ENCODE results near the gene MAMLD1.

The MAMLD1 gene

GRCh38 chrX:150405576-150405975 is 42.5 kb downstream of the MAMLD1 start:
- no peak for DNase-seq (ENCODE audit: low read depth)

DNA sequence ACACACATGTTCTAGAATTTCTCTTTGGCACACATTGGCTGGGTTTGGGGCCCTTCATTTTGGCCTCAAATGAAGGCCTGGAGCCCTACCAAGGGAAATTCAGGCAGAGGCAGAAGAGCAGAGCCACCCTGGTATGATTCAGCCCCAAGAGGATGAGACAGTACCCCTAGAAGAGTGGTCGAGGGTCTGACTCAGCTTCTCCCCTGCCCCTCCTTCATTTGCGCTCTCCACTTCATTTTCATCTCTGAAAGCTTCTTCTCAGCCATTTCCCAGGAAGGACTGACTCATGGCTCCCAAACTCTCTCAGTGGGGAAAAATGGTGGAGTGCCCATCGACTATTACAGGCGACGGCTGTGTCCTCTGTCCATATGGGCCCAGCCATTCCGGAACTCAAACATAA is 43.5 kb downstream of the MAMLD1 start:
- no peak for DNase-seq (ENCODE audit: low read depth)

DNA sequence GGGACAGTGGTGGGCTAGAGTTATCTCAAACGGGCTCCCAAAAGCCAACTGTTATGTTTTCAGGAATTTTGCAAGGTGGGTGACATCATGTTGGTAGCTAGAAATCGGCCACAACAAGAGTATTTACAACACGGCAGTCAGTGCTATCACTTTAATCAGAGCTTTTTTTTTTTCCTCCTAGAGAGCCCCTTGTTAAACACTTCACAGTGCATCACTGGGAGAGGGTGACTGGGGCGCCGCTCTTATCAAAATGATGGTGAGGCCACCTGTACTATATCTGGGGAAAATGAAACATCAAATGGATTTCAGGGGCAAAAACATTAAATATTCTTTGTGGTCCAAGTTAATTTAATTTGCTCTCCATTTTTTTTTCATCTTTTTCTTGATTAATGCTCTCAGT is 44.9 kb downstream of the MAMLD1 start:
- no peak for DNase-seq (ENCODE audit: low read depth)

GRCh38 chrX:150408561-150408960 is 45.4 kb downstream of the MAMLD1 start:
- no peak for DNase-seq (ENCODE audit: low read depth)

GRCh38 chrX:150409486-150409885 is 46.4 kb downstream of the MAMLD1 start:
- no peak for DNase-seq (ENCODE audit: low read depth)

GRCh38 chrX:150409964-150410363 is 46.8 kb downstream of the MAMLD1 start:
- DNase-seq (ENCODE audit: low read depth), result no peak

DNA sequence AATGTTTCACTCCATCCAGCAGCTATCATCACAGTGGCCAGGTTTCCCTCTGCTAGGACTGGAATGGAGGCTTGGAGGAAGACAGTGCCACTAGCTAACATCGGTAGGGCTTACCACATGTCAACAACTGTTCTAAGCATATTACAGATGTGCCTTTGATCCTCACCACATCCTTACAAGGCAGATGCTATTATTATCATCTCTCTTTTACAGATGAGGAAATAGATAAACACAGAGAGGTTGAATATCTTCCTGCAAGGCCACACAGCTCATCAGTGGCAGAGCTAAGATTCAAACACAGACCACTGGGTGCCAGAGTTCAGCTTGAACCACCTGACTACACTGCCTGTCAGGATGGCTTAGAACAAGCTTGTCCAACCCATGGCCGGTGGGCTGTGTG is 47.4 kb downstream of the MAMLD1 start:
- no peak for DNase-seq (ENCODE audit: low read depth)

- no peak for DNase-seq (ENCODE audit: low read depth)
Observed at GRCh38 chrX:150411656-150412055, 48.5 kb downstream of the MAMLD1 start.

- DNase-seq (ENCODE audit: low read depth), result no peak
Observed at GRCh38 chrX:150414228-150414627, 51.1 kb downstream of the MAMLD1 start.

GRCh38 chrX:150416469-150416868 is 53.4 kb downstream of the MAMLD1 start:
- no peak for DNase-seq (ENCODE audit: low read depth)

DNA sequence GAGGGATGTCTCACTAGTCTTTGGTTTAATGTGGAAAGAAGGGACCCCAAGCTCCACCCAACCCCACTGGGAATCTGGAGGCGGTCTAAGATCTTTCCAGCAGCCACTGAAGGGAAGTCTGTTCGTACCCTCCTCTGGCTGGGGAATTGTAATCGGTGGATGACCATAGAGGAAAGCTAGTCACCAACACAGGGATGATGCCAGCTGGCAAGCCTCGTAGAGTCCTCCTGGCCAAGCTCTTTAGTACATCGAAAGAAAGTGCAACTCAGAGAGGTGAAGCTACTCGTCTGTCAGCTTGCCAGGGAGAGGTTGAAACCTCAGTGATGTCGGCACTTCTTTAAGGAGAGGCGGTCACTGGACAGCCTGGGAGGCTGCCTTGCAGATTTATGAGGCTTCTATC is 58.7 kb downstream of the MAMLD1 start:
- DNase-seq (ENCODE audit: low read depth), result no peak

GRCh38 chrX:150429594-150429993 is 66.5 kb downstream of the MAMLD1 start:
- DNase-seq (ENCODE audit: low read depth), result no peak

- DNase-seq (ENCODE audit: low read depth), result no peak
Observed at GRCh38 chrX:150436195-150436594, 73.1 kb downstream of the MAMLD1 start.

- DNase-seq (ENCODE audit: low read depth), result no peak
Observed at GRCh38 chrX:150438165-150438564, 75.0 kb downstream of the MAMLD1 start.

DNA sequence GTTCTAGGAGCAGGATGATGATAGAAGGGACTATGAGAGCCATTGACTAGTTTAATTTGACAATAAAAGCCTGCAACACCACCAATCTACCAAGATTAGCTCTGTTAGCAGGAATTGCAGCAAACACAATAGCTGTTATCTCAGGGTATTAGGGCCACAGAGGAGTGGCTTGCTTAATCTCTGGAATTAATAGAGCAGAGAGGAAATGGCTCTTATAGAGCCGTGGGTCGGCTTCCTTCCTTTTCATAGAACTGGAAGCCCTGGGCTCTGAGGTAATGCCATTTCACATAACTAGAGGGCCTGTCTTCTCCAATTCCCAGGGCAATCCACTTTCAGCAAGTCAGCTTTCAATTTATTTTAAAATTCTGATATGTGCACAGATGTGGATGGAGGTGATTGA is 83.0 kb downstream of the MAMLD1 start:
- DNase-seq (ENCODE audit: low read depth), result no peak

DNA sequence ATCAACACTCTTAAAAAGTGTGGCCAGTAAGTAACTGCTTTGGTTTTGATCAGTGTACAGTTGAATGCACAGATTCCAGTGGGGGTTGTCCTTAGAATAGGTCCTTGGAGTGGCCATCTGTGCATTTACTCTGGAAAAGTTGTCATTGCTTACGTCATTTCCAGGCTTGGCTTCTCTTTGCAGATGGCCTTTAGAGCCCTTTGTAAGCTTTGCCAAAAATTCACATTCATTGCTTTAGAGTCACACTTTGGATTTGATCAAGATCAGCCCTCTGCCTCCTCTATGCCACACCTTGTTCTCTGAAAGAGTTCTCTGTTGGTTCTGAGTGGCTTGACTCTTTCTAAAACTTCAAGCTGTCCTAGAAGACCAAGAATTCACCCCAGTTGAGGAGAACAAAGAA is 83.9 kb downstream of the MAMLD1 start:
- no peak for DNase-seq (ENCODE audit: low read depth)

- DNase-seq (ENCODE audit: low read depth), result no peak
Observed at GRCh38 chrX:150449313-150449712, 86.2 kb downstream of the MAMLD1 start.

DNA sequence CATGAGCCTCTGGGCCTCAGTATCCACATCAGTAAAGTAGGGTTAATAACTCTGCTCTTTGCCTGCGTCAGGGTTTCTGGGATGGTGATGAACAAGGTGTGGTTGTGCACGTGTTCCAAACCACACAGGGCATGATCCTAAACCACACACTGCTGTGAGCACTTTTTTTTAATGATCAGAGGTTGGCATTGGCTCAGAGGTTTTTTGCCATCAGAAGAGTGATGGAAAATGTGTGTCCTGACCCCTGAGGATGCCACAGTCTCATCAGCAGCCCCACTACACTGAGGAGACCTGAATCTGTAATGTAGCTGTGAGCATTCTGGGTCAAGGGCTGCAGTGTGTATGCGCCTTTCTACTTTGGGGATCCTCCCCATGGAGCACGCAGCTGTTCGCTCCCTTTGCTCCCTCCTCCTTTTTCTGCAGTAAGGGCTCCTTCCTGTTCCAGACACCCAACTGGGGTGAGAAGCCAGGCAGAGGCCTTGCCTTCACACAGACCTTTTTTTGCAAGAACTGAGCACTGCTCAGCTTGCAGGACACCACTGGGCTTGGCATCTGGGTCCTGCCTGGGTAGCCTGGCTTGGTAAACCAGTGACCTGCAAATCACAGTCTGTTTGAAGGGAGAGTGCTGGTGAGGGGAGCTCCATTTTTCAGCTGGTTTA is 87.5 kb downstream of the MAMLD1 start:
- no peak for DNase-seq (ENCODE audit: low read depth)

DNA sequence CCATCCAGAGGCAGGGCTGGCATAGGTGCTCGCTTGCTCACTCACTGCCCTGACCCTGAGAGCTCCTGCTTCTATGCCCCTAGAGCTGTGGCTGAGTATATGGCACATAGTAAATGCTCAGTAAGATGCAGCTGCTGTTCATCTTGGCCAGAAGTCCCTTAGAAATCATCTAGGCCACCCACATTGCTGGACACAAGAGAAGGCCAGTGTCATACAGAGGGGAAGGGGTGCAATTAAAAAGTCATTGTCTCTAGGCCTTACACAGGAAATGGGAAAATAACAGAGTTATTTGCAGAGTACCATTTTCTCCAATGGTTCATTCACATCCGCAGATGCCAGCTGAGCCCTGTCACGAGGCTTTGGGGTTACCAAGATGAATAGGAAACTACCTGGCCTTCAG is 88.8 kb downstream of the MAMLD1 start:
- DNase-seq (ENCODE audit: low read depth), result no peak

GRCh38 chrX:150454083-150454482 is 91.0 kb downstream of the MAMLD1 start:
- no peak for DNase-seq (ENCODE audit: low read depth)

DNA sequence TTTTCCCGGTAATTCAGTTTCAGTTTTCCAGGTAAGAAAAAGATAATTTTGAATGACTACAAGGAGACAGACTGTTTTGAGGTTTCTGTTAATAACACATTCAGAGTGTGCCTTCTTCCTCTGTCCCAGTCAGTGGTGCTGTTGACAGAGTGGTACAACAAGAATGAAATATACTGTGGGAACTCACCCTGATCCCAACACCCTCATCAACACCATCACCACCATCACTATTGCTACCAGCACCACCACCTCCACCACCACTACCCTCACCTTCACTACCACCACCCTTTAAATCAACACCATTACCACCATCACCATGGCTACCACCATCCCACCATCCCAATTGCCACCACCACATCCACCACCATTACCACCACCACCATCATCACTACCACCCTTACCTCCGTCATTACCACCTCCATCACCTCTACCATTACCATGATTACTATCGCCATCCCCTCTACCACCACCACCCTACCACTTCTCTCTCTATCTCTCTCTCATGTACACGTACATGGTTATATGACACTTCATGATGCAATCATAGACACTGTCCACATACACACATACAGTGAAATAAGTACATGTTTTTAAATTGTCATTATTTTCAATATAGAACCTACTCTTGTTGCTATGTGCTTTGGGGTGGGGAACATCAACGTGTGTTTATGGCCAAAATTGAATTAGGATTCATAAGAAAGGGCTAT is 91.5 kb downstream of the MAMLD1 start:
- no peak for DNase-seq (ENCODE audit: low read depth)

DNA sequence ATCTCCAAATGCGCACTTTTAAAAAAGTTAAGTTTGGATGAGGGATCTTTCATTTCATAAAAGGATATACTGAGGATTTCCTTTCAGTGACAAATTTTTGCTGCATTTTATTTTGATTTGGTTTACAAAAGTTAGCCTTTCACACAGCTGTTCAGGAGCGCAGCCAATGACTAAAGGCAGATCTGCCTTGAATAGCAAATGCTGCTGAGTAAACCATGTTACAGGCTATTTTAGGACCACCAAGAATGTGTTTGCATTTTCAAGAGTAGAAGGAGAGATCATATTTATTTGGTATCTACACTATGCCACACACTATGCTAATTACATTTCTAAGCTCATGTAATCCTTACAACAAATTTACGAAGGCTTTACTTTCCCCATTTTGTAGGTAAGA is 92.1 kb downstream of the MAMLD1 start:
- no peak for DNase-seq (ENCODE audit: low read depth)

GRCh38 chrX:150456466-150456865 is 93.3 kb downstream of the MAMLD1 start:
- no peak for DNase-seq (ENCODE audit: low read depth)

- DNase-seq (ENCODE audit: low read depth), result no peak
Observed at GRCh38 chrX:150456941-150457340, 93.8 kb downstream of the MAMLD1 start.

Measured in activated T-cell treated with anti-CD3 and anti-CD28 coated beads for 1 hour (primary cell).